OCI-M2 (cell line): ENCODE measurements around the gene NPL.

Experiments used
- DNase-seq: peaks from one replicate; lab custom pipeline; 2025; ENCODE audit not compliant: unreplicated experiment; lab: John Stamatoyannopoulos, UW

The NPL gene

GRCh38 chr1:182777386-182777785 lies 12.2 kb upstream of the NPL start:
- no peak for DNase-seq

- DNase-seq, result no peak
Measured at GRCh38 chr1:182778862-182779261, 10.7 kb upstream of the NPL start.

- DNase-seq, result no peak
Measured at GRCh38 chr1:182779530-182779929, 10.0 kb upstream of the NPL start.

GRCh38 chr1:182781841-182782586 lies 7.6 kb upstream of the NPL start:
- peak; percentile 59 for DNase-seq

- DNase-seq, result no peak
Measured at GRCh38 chr1:182782587-182782913, 7.0 kb upstream of the NPL start.

GRCh38 chr1:182783068-182783467 lies 6.5 kb upstream of the NPL start:
- DNase-seq, result no peak

- no peak for DNase-seq
Measured at GRCh38 chr1:182784556-182785171, 4.9 kb upstream of the NPL start.

- no peak for DNase-seq
Measured at GRCh38 chr1:182785181-182785580, 4.4 kb upstream of the NPL start.

GRCh38 chr1:182786223-182786994 lies 3.2 kb upstream of the NPL start:
- no peak for DNase-seq

- DNase-seq, result no peak
Measured at GRCh38 chr1:182786995-182787324, 2.6 kb upstream of the NPL start.

GRCh38 chr1:182791281-182792179 lies 2.0 kb downstream of the NPL start:
- peak; percentile 34 for DNase-seq

- DNase-seq, result no peak
Measured at GRCh38 chr1:182794091-182794490, 4.5 kb downstream of the NPL start.

- DNase-seq, result no peak
Measured at GRCh38 chr1:182794676-182795201, 5.2 kb downstream of the NPL start.

GRCh38 chr1:182795563-182796228 lies 6.1 kb downstream of the NPL start:
- DNase-seq, result no peak

GRCh38 chr1:182802006-182802803 lies 12.6 kb downstream of the NPL start:
- no peak for DNase-seq

GRCh38 chr1:182803846-182804245 lies 14.3 kb downstream of the NPL start:
- DNase-seq, result no peak

GRCh38 chr1:182806015-182806678 lies 16.6 kb downstream of the NPL start:
- DNase-seq, result no peak

- DNase-seq, result no peak
Measured at GRCh38 chr1:182807907-182808306, 18.3 kb downstream of the NPL start.

- no peak for DNase-seq
Measured at GRCh38 chr1:182809414-182809957, 19.9 kb downstream of the NPL start.
